Frontal cortex (tissue), 4 donors: ENCODE measurements around the gene DMAC2. TPM values are rescaled to one million over a fixed set of nuclear protein-coding genes. Genes with fewer than 3 reads are reported as not detected.
A peak's percentile ranks its signal among the peaks of the same experiment; 100 is the strongest.
"Not testable (repeated sequence)": the region's sequence is repeated elsewhere in the genome, so short reads cannot be mapped to it uniquely, and the experiment has no call there.

Source experiments
- DNase-seq, 2 donors: peaks; one replicate each; pipeline ENCODE4 v3.0.0; 2012; ENCODE audit warnings: low spot score in 2 of 2
- FAIRE-seq: peaks from 2 replicates; lab custom pipeline; 2012; peaks lifted over from hg19 to GRCh38; lab: Jason Lieb, UNC
- small RNA-seq: library from RNA; depleted of rRNA; stranded (forward); fragments of <200 nt; gene quantifications from one replicate; pipeline ENCODE3, GENCODE V24; 2014
- total RNA-seq: library from RNA; depleted of rRNA; stranded (reverse); fragments of >200 nt; gene quantifications from one replicate; pipeline ENCODE4 v1.2.3, GENCODE V29; 2014
- donor health status: control.
- donor health status: control.
- donor health status: control.

DMAC2 gene
- total RNA-seq, 1 donor from 2014 or later = 15.5 TPM

DNA sequence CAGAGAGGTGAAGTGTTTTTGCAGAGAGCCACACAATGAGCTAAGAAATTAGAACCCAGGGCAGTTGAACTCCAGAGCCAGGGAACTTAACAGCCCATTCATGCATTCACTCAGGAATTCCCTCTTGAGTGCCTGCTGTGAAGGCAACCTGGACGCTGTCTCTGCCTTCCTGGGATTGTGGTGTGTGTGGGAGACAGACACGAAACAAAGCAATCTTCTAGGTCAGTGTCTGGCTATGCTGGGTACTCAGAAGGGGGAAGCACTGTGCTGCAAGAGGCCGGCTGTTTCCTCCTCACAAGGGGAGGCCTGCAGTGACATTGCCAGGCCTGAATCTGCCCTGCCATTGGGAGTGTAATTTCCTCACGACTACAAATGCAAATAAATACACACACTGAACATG is 32.4 kb downstream of the DMAC2 start:
- DNase-seq = no peak
- FAIRE-seq = no peak

DNA sequence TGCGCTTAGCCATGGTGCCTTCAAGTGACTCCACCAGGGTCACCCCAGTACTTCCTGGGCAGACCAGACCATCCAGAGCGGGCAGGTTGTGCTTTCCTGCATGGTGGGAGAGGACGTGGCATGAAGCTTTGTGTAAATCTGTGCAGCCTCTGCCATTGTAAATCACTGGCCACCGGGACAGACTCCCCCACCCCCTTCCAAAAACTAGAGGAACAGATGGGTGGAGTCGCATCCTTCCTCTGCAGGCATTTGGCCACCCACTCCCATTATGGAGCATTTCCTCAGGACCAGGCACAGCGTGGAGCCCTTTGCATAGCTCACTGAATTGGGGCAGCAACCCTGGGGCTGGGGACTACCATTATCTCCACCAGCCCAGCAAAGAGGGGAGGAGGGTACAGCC is 33.9 kb downstream of the DMAC2 start:
- FAIRE-seq (no peak), DNase-seq (no peak)

DNA sequence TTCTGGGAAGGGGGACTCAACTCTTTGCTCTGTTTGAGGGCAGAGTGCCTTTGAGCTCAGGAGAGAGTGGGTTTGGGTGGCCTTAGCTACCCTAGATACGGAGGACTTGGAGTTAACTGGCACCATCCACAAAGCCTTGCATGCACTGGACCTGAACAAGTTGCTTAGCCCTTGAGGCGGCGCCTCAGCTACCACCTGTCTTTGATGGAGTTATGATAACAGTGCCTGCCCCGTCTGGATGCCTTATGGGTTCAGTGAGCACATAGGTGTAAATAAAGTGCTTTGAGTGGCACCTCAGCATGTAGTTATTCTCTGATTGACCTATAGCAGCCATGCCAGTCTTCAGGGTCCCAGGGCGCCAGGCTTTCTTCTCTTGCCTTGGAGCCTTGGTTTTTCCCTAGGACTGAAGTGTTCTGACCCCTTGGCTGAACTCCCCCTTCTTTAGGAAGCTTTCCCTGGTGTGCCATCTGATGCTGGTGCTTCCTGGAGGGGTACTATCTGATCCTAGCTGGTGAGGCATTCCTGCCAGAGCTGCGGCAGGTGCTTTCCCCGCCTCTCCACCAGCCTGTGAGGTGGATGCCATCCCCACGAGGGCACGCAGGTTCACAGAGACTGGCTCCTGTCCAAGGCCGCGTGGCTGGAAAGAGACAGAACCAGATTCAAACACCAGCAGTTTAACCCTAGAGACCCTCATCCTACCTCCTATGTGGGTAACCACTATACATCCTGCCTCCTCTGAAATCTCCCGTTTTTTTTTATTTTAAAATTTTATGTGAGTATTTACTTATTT is 36.3 kb downstream of the DMAC2 start:
- no peak for FAIRE-seq
- DNase-seq = no peak

DNA sequence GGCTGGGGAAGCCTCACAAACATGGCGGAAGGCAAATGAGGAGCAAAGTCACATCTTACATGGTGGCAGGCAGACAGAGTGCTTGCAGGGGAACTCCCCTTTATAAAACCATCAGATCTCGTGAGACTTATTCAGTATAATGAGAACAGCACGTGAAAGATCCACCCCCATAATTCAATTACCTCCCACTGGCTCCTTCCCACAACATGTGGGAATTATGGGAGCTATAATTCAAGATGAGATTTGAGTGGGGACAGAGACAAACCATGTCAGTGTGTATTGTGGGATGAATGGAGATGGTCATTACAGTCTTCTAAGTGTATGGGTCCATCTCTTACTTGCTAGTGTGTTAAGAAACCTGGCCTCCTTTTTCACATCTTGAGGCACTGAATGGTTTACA is 37.7 kb downstream of the DMAC2 start:
- DNase-seq (no peak), FAIRE-seq (no peak)

DNA sequence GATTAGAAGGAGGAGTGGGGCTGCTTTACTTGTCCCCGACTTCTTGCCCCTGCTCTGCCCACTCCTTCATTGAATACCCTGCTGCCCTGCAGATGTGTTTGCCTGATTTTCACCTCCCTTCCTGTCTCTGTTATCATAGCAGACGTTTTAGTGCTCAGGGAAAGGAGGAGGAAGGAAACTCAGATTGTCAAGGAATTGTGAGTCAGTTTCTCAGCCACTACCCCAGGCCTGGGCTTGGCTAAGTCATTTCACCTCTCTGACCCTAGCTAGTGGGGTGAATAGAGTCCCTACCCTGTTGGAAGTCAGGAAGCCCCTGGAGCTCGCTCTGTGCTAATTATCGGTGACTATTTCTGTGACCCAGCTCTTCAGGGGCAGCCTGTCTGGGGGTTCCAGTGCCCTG is 38.2 kb downstream of the DMAC2 start:
- no peak for FAIRE-seq
- no peak for DNase-seq

DNA sequence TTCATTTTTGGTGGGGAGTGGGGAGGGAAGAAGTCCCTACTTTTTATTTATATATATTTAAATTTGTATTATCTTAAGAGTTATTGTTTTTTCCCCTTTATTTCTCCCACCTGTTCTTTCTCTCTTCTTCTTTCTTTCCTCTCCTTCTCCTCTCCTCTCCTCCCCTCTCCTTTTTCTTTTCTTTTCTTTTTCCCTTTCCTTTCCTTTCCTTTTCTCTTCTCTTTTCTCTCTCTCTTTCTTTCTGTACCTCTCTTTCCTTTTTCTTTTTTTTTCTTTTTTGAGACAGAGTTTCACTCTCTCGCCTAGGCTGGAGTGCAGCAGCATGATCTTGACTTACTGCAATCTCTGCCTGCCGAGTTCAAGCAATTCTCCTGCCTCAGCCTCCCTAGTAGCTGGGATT is 40.2 kb downstream of the DMAC2 start:
- DNase-seq (no peak), FAIRE-seq (no peak)

DNA sequence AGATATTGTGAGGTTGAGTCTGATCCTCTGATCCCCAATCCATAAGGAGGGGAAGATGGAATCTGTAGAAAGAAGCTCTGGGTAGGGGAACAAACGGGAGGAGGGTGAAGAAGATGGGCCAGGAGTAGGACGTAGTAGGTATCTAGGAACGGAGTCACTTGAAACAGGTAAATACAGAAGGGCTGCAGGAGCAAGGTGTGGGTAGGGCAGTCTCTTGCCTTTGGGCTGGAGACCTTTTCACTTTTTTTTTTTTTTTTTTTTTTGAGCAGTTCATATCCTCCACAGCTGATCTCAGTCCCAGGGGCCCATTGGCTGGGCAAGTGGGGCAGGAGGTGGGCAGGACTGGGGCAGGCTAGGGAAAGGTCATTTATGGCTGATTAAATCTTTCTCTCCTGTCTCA is 40.6 kb downstream of the DMAC2 start:
- no peak for DNase-seq

DNA sequence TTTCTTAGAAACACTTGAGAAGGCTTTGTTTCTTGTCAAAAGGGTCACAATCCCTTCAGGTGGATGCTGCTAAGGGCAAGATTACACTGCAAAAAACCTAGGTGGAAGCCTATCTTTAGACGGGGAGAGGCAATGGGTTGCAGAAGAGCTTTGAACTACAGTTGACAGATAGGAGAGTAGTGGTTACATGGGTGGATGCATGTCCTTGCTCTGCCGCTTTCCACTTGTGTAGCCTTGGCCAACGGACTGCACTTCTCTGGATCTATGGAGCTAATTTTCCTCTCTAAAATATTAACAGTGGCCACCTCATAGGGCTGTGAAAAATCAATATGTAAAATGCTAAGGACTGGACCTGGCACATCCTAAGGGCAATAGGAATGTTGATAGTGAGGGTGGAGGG is 41.1 kb downstream of the DMAC2 start:
- FAIRE-seq (no peak), DNase-seq (no peak)

More for the DNA sequence above, 40.6 kb downstream of the DMAC2 start:
- no peak for FAIRE-seq

DNA sequence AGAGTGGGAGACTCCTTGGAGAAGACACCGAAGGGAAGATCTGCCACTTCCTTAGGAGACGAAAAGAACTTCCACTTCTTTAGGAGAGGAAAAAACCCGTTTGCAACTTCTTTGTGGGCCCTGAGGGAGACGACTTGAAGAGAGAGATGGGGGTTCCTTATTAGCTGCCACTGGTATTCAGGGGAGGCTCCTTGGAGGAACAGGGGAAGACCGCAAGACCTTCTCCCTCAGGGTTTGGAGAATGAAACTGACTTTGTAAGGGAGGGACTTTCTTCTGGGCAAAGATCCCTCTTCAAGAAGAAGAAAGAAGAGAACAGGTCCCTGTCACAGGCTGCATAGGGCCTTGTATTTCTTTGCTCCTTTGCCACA is 41.7 kb downstream of the DMAC2 start:
- FAIRE-seq (no peak), DNase-seq (no peak)

DNA sequence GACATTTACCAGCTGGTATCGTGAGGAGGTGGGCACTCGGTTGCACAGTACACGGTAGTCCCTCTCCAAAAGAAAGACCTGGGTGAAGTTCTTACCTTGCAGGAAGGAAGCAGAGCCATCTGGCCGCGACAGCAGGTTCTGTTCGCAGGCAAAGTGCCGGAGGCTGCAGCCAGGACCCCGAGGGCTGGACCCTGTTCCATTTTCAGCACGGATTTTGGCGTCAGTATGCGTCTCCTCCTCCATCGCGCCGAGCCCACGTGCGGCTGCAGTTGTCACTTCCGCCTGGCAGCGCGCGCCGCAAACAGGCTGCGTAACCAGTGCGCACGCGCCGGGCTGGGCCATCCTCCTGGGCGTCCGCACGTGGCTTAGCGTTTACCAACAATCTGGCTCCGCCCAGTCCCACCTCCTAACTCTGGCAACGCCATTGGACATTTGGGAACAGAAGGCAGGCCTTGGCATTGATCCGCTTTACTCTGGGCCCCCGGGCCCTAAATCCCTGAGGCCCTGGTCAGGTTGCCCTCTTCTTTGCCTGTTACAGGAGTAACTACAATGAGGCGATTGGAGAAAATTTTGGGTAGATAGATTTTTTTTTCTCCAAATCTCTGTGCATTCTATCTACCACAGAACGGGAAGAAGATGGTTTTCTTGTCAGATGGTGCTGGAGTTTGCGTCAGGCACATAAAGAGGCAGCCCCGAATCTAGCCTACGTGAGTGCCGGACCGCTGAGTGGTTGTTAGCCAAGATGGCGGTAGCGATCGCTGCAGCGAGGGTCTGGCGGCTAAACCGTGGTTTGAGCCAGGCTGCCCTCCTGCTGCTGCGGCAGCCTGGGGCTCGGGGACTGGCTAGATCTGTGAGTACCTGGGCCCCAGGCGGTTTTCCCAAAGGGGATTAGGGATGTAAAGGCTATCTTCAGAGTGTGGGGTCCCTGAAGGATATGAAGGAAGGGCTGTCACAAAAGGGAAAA is 42.3 kb downstream of the DMAC2 start, which contains the start of the genes BCKDHA and EXOSC5:
Gene BCKDHA (plus strand): TSS at position 733 of the 964 bp plus-strand sequence. CDS start 10 bp downstream, at position 743.
Gene EXOSC5 (minus strand): TSS at position 274 of the 964 bp plus-strand sequence. CDS start 31 bp downstream, at position 243.
- FAIRE-seq = peak; percentile 90
- DNase-seq = peak; percentile 93 to 98

DNA sequence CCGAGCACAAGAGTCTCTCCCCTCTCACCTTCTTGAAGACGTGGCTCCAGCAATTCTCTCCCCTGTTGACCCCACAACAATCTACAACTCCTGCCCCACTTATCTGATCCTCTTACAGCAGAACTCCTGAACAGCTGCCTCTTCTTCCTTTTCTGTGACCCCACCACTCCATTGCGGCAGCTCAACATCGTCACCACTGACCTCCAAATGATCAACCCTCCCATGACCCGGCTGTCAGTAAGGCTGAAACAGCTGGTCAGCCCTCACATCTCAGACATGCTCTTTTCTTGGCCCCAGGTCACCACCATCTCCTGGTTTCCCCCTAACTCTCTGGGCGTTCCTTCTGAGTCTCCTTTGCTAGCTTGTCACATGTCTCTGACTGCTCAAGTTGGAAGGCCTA is 44.4 kb downstream of the DMAC2 start:
- no peak for DNase-seq
- FAIRE-seq = no peak

DNA sequence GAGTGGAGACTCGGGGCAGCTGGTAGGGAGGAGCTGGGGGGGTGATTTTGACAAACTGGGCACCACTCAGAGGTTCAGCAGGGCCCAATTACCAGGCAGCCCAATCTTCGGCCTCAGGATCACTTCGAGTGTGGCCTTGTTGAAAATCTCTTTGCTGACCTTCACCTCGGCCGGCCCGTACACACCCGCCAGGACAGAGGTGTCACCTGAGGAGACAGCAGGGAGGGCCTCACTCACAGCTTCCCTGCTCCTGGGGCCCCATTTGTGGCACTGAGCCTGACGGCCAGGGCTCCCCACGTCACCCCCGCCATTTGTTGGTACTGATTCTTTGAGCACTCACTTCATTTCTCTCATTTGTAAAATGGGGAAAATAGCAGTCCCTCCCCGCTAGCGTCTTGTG is 46.9 kb downstream of the DMAC2 start:
- FAIRE-seq (no peak), DNase-seq (no peak)

DNA sequence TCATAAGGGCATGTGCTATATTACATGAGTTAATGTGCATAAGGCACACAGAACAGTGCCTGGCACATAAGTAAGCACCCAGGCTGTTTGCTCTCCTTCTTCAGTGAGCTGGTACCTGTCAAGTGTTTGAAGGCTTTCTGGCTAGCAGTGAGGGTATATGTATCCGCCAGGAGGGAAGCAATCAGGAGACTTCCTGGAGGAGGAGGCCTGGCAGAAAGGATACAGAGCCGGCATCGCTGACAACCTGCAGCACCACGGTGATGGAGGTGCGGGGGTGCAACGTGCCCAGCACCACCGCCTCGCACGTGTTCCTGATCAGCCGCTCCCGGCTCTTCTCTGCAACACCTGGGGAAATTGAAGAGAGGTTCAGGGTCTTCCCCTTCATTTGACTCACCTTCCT is 48.1 kb downstream of the DMAC2 start:
- DNase-seq = no peak
- FAIRE-seq = no peak

DNA sequence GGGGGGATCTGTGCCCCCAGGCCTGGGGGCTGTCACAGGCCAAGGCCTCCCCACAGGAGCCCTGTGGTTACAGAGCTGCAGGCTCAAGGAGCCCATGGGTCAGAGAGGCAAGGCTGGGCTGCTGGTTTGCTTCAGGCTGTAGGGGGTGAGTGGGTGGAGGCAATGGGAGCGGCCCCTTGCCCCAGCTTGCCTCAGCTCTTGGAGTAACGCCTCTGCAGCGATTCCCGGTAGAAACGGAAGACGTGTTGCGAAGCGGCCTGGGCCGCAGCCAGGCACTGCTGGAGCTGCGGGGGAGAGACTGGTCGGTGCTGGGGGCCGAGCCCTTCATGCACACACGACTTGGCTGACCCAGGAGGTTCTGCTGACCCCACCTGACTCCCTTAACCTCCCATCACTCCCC is 53.3 kb downstream of the DMAC2 start:
- FAIRE-seq = no peak
- no peak for DNase-seq

DNA sequence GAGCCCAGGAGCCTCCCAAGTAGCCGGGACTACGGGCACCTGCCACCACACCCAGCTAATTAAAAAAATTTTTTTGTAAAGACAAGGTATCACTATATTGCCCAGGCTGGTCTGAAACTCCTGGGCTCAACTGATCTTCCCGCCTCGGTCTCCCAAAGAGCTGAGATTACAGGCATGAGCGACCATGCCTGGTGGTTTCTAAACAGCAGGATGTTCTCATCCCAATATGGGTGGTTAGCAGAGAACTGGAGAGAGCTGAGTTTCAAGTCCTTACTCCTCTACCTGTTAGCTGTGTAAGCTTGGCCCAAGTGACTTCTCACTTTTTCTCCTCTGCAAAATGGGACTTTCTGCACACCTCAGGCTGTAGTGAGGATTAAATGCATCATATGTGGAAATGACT is 55.4 kb downstream of the DMAC2 start:
- no peak for FAIRE-seq
- DNase-seq = no peak

DNA sequence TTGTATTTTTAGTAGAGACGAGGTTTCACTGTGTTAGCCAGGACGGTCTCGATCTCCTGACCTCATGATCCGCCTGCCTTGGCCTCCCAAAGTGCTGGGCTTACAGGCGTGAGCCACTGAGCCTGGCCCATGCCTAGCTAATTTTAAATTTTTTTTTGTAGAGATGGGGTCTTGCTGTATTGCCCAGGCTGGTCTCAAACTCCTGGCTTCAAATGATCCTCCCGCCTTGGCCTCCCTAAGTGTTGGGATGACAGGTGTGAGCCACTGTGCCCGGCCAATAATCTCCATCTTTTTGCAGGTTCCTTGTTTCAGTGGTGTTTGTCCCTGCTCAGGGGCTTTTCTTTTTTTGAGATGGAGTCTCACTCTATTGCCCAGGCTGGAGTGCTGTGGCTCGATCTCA is 58.2 kb downstream of the DMAC2 start:
- DNase-seq, FAIRE-seq: not testable (repeated sequence)

Small RNA genes within 50 kb of the gene (small RNA-seq; reads per million reads assigned to genes)
- not detected for gene RF00017

Other genes with a start within 250 kb of the DMAC2 start
- gene CYP2S1, start 246.7 kb downstream of the DMAC2 start, total RNA-seq = 0.41 TPM
- 4.9 TPM for gene AXL, start 220.7 kb downstream of the DMAC2 start, total RNA-seq
- gene HNRNPUL1, start 175.5 kb downstream of the DMAC2 start, total RNA-seq = 51.8 TPM
- 4.1 TPM for gene CCDC97, start 129.7 kb downstream of the DMAC2 start, total RNA-seq
- gene TGFB1, start 86.0 kb downstream of the DMAC2 start, total RNA-seq = 0.41 TPM
- 5.3 TPM for gene B9D2, start 75.8 kb downstream of the DMAC2 start, total RNA-seq
- gene TMEM91, start 63.4 kb downstream of the DMAC2 start, total RNA-seq = 6.5 TPM
- 14.7 TPM for gene EXOSC5, start 42.6 kb downstream of the DMAC2 start, total RNA-seq
- 28.1 TPM for gene BCKDHA, start 42.1 kb downstream of the DMAC2 start, total RNA-seq
- gene B3GNT8, start 12.5 kb downstream of the DMAC2 start, total RNA-seq = 2.0 TPM
- gene ERICH4, start 3.2 kb upstream of the DMAC2 start, total RNA-seq = not detected
- gene CEACAM21, start 136.3 kb upstream of the DMAC2 start, total RNA-seq = 1.2 TPM
- not detected for gene CEACAM4, start 187.2 kb upstream of the DMAC2 start, total RNA-seq
- gene CEACAM7, start 248.4 kb upstream of the DMAC2 start, total RNA-seq = not detected